ENCODE data around the gene CNR2.
"Not testable (repeated sequence)": the region's sequence is repeated elsewhere in the genome, so short reads cannot be mapped to it uniquely, and the experiment has no call there.

The CNR2 gene

DNA sequence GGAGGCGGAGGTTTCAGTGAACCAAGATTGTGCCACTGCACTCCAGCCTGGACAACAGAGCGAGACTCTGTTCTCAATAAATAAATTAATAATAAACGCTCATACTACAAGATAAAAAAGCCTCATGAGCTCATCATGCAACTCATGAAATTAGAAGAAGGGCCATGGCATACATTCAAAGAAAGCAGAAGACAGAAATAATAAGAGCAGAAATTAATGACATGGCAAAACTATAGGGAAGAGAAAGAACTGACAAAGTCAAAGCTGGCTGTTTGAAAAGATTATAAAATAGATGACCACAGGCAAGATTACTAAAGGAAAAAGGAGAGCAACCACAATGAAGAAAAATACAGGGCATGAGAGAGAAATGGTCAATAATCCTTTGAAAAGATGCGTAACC, 30.4 kb downstream of the CNR2 start:
- DNase-seq, result no peak

DNA sequence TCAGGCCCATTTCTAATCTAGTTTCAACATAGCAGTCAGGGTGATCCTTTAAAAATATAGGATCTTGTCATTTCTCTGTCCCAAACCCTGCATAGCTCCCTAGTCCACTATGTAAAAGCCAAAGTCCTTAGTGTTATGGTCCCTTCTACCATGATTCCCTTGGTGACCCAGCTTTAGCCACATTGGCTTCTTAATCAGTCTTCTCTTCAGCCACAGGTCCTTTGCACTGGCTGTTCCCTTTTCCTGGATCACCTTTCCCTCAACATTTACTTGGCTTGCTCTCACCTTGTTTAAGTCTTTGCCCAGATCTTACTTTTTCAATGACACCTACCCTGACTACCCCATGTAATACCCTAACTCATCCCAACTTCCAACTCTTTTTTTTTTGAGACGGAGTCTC, 33.4 kb downstream of the CNR2 start:
- DNase-seq, result no peak

DNA sequence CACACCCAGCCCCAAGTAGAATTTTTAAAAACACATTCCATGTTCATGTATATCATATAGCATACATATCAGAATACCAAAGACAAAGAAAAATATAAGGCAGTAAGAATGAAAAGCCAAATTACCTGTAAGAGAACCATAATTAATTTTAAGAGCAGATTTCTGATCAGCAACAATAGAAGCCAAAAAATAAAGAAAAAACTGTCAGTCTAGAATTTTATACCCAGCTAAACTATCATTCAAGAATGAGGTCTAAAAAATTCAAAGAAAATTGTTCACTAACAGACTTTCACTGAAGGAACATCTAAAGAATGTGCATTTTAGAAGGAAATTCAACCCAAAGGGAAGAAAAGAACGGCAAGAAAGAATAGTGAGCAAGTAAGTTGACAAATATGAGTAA, 34.5 kb downstream of the CNR2 start:
- DNase-seq, result no peak

DNA sequence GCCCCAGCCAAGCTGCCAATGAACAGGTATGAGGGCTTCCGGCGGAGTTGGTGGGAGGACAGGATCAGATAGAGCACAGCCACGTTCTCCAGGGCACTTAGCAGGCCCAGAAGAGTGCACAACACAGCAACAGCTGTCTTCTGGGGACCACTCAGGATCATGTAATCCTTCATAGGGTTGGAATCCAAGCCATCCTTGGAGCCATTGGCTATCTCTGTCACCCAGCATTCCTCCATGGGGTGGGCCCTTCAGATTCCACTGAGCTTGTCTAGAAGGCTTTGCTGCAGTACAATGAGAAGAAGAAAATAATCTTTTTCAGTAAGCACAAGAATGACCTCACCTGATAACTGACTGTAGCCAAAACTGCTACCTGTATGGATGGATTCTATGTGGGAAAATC, 37.8 kb downstream of the CNR2 start:
- no peak for DNase-seq

DNA sequence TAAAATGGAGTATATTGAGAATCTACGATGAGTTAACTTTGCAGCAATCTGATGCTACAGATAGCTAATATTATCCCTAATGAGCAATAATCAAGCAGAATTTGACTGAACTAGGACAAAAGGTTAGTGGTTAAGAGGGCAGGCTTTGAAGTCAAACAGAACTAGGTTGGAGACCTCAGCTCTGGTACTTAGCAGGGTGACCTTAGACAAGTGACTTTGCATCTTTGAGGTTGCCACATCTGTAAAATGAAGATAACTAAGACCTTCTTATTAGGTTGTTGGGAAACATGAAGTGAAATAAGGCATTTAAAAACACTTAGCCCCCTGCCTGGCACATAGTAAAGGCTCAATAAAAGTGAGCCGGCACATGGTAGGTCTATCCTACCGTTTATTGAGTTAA, 40.7 kb downstream of the CNR2 start:
- DNase-seq, result no peak

DNA sequence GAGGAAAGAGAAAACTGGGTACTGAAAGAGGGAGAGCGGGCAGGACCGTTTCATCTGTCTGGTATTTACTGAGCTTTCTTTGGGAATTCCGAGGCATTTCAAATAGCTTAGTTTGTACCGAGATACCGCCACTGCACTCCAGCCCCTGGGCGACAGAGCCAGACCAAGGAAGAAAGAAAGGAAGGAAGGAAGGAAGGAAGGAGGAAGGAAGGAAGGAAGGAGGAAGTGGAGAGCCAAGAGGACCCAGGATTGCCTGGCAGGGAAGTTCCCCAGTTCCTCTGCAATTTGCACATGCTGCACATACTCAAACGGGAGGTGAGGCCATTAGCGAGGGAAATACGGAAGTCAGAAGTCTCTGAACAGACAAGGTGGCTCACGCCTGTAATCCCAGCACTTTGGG, 44.1 kb downstream of the CNR2 start:
- DNase-seq, result no peak

DNA sequence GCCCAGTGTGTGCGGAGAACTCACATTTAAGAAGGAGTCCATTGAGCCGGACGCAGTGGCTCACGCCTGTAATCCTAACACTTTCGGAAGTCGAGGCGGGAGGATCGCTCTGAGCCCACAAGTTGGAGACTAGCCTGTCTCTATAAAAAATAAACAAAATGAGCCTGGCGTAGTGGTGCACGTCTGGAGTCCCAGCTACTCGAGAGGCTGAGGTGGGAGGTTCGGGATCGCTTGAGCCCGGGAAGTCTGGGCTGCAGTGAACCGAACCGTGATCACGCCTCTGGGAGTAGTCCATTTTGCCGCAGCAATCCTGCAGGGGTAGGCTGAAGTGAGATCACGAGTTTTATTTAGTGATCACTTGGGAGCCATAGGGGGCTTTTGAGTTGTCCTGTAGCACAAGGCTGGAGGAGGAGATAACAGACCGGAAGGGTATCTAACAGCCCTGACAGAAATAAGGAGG, 44.6 kb downstream of the CNR2 start:
- peak; percentile 12 for DNase-seq

DNA sequence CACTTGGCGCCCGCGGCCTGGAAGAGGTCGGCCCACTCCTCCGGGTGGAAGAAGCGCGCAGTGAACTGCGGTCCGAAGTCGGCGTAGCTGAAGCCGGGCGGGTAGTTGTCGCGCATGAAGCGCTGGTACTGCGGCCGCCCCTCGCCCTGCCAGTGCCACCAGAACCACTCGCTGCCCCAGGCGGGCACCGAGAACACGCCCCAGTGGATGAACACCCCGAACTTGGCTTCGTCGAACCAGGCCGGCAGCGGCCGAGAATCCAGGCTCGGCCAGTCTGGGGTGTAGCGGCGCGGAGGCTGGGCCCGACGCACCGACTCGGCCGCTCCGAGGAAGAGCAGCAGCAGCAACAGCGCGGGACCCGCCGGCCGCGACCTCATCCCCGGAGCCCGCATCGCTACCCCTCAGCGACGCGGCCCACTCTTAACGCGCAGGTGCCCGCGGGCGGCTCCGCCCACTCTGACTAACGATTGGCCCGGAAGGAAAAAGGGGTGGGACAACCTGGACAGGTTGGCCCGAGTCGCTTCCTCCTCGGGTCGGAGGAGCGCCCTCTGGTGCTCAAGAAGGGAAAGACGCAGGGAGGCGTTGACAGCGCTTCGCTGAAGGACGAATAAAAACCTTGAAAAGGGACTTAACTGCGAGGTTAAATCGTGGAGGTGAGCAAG, 45.1 kb downstream of the CNR2 start, which contains the start of gene FUCA1:
Gene FUCA1, minus strand, starts transcription at position 396 of the 662 bp plus-strand sequence. Its CDS starts 4 bp downstream, at position 392.
- DNase-seq, result peak; percentile 93

DNA sequence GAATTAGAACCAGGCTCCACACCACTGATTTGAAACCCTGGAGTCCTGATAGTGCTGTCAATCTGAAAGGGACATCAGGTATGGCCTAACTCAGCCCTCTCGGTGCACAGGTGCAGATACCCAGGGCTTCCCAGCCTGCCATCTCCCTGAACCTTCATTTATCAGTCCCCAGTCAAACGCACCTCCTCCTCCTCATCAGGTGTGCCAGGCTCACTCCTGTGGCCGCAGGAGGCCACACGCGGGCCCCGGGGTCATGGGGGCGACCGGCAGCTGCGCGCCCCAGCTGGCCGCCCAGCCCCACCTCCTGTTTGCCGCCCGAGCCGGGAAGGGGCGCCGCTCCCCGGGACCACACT, 45.6 kb downstream of the CNR2 start:
- DNase-seq, result no peak

DNA sequence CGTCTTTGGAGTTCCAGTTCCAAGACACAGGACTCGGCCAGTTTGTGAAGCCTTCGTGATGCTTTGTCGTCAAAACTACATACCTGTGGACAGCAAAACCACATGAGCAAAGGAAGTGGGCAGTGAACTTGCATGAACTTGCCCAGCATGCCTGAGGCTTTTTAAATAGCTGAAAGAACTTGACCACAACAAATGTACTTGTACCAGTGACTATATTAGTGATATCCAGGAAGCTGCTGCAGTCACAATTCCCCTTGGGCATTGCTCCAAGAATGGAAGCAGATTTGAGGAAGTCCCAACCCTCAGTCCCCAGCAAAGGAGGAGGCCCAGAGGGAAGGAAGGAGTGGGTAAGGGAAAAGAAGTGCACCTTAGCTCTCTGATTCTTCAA, 47.6 kb downstream of the CNR2 start:
- DNase-seq, result no peak

DNA sequence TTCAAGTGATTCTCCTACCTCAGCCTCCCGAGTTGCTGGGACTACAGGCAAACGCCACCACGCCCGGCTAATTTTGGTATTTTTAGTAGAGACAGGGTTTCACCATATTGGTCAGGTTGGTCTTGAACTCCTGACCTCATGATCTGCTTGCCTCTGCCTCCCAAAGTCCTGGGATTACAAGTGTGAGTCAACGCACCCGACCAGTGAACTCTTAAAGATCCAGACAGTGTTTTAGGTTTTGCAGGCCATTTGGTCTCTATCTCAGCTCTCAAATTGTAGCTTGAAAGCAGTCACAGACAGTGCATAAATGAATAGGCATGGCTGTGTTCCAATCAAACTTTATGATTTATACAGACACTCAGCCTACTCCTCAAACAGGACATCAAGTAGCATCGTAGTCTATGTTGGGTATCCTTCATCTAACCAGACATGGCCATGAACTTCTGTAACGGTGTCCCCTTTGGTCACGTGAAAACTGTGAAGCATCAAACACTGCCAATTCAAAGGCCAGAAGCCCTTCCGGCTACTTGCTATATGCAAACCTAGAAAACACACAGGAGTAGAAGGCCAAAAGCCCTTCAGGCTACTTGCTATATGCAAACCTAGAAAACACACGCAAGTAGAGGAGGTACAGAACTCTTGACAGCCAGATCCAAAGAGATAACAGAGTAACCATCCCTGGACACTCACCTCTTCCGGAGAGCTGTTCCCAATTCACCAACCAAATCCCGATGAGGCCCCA, 48.2 kb downstream of the CNR2 start:
- no peak for DNase-seq

DNA sequence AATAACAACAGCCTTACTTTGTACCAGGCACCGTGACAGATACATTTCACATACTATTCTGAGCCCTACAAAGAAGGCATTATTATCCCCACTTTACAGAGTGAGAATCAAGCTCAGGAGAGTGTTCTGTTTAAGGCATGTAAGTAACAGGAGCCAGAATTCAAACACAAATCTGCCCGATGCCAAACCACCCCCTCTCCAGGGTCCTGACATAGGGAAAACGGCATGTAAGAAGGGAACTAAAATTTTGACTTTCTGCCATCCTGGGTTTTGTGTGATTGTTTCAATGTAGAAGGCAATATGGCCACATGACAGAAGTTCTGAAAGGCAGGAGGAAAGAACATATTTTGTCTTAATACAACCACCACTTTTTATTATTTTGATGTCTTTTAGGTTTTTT, 50.5 kb downstream of the CNR2 start:
- DNase-seq, result no peak

DNA sequence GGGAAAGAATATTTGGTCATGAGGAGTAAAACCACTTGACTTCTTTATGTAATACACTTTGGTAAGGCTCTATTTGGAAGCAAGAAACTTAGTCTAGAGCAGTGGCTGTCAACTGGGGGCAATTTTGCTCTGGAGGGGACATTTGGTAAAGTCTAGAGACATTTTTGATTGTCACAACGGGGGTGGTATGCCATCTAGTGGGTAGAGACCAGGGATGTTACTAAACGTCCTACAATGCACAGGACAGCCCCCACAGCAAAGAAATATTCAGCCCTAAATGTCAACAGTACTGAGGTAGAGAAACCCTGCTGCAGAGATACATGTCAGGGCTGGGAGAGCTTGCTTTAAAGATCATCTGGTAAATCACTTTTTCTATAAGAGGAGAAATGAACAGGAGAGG, 58.6 kb downstream of the CNR2 start:
- no peak for DNase-seq

DNA sequence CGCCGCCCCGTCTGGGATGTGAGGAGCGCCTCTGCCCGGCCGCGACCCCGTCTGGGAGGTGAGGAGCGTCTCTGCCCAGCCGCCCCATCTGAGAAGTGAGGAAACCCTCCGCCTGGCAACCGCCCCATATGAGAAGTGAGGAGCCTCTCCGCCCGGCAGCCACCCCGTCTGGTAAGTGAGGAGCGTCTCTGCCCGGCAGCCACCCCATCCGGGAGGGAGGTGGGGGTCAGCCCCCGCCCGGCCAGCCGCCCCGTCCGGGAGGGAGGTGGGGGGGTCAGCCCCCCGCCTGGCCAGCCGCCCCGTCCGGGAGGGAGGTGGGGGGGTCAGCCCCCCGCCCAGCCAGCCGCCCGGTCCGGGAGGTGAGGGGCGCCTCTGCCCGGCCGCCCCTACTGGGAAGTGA, 60.0 kb downstream of the CNR2 start:
- DNase-seq, result not testable (repeated sequence)

DNA sequence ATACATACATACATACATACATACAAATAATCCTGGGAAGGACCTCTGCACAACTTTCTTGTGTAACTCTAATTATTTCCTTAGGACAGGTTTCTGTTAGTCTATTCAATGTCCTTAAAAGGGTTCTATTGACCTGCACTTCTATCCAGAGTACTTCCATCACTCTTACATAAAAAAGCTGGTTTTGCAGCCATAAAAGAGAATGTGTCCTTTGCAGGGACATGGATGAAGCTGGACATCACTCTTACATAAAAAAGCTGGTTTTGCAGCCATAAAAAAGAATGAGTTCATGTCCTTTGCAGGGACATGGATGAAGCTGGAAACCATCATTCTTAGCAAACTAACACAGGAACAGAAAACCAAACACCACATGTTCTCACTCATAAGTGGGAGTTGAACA, 61.8 kb downstream of the CNR2 start:
- DNase-seq, result not testable (repeated sequence)

DNA sequence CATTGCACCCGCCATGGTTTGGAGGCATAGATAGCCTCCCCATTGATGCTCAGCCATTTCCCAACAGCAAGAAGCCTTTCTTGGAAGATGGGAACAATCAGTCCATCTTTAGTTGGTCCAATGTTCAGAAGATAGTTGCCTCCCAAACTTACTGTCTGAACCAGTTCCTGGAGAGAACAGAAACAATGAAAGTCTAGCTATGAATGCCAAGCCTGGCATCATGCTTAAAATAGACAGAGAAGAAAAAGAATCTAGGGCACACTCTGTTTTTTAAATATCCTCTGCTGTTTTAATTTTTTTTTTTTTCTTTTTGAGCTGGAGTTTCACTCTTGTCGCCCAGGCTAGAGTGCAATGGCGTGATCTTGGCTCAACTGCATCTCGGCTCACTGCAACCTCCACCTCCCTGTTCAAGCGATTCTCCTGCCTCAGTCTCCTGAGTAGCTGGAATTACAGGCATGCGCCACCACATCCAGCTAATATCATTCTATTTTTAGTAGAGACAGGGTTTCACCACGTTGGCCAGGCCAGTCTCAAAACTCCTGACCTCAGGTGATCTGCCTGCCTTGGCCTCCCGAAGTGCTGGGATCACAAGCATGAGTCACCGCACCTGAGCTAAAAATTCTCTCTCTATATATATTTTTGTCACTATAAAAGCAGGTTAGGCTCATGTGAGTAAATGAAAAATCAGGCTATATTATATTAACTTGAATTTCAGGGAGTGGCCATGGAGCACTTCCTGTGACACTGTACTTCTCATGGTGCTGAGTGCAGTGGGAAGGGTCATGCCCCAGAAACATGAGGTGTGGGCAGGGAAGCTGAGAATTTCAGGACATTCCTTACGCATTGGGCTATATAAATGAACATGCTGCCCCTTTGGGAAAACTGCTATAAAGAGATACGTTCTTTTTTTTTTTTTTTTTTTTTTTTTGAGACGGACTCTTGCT, 64.2 kb downstream of the CNR2 start:
- no peak for DNase-seq

DNA sequence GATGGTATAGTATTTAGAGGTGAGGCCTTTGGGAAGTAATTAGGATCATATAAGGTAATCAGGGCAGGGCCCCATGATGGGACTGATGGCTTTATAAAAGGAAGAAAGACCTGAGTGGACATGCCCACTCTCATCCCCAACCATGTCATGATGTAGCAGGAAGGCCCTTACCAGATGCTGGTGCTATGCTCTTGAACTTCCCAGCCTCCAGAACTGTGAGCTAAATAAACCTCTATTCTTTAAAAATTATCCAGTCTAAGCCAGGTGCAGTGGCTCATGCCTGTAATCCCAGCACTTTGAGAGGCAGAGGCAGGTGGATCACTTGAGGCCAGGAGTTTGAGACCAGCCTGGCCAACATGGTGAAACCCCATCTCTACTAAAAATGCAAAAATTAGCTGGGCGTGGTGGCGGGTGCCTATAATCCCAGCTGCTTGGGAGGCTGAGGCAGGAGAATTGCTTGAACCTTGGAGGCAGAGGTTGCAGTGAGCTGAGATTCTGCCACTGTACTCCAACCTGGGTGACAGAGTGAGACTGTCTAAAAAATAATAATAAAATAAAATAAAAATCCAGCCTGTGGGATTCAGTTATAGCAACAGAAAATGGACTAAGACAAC, 65.6 kb downstream of the CNR2 start:
- not testable (repeated sequence) for DNase-seq

DNA sequence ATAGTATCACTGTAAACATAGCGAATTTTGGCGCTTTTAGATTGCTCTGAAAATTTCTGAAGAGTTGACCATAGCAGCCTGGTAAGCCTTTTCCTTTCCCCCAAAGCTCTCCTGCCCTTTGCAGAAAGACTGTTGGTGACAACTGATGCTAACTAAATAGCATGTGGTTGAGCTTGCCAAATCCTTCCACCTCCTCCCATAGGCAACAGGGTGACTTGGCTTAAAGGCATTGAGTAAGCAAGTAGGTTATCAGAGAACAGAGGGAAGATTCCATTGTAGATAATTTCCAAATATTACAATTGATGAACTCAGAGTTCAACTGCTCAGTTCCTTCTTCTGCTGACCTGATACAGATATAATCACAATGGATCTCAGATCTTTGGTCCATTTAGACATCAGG, 68.0 kb downstream of the CNR2 start:
- no peak for DNase-seq

DNA sequence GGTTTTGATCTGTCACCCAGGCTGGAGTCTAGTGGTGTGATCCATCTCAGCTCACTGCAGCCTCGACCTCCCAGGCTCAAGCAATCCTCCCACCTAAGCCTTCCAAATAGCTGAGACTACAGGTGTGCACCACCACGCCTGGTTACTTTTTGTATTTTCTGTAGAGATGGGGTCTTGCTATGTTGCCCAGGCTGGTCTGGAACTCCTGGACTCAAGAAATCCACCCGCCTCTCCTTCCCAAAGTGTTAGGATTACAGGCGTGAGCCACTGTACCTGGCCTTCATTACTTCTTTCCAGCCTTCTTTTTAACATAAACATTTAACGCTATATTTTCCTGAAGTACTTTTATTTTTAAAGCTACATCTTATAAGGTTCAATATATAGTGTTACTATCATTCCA, 69.5 kb downstream of the CNR2 start:
- no peak for DNase-seq

DNA sequence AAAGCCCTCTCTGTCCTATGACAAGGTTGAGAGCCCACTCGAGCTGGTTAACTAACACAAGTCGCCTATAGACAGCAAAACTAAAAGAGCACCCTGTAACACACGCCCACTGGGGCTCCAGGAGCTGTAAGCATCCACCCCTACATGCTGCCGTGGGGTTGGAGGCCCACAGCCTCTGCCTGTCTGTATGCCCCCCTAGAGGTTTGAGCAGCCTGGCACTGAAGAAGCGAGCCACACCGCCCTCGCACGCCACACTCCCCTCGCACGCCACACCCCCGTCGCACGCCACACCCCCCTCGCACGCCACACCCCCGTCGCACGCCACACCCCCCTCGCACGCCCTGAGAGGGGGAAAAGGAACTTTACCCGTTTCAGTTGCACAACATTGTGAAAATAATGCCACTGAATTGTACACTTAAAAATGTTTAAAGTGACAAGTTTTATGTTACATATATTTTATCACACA, 74.7 kb downstream of the CNR2 start:
- DNase-seq, result no peak

DNA sequence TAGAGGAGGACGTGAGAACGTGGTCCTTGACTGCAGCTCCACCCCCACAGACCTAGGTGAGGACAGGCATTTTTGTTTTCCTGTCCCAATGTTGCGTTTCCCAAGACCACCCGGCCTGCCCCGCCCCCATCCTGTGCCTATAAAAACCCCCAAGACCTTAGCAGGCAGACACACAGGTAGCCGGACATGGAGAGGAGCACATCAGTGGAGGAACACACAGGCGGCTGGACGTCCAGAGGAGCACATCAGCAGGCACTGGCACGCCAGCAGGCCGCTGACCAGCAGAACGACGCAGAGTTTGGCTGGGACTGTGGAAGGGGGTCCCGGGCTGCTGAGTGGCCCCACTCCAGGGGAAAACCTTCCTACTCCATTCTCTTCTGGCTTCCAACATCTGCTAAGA, 75.3 kb downstream of the CNR2 start:
- no peak for DNase-seq

DNA sequence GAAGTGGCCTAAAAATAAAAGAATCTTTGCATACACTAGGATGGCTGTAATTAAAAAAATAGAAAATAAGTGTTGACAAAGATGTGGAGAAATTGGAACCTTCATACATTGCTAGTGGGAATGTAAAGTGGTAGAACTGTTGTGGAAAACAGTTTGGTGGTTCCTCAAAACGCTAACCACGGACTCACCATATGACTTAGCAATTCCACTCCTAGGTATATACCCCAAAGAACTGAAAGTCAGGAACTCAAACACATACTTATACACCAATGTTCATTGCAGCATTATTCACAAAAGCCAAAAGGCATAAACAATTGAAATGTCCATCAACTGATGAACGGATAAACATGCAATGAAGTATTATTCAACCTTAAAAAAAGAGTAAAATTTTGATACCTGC, 77.1 kb downstream of the CNR2 start:
- no peak for DNase-seq

DNA sequence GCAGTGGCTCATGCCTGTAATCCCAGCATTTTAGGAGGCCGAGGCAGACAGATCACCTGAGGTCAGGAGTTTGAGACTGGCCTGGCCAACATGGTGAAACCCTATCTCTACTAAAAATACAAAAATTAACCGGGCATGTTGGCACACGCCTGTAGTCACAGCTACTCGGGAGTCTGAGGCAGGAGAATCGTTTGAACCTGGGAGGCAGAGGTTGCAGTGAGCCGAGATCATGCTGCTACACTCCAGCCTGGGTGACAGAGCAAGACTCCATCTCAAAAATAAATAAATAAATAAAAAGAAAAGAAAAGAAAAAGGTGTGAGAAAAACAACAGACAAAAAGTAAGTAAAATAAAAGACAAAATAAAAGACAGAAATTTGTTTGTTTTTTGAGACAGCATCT, 79.0 kb downstream of the CNR2 start:
- DNase-seq, result not testable (repeated sequence)

All from COR-L47 (cell line).